ENCODE measurements around the gene TAAR2.

TAAR2 gene

GRCh38 chr6:132663661-132664060, 39.6 kb upstream of the TAAR2 start:
- no peak overlapping the region for H3K4me3 ChIP-seq (ENCODE audit: low read depth, low read length)
- TF ChIP-seq CTCF (IDR thresholded peaks at IDR 0.05; ENCODE audit: low read depth, low read length), result no peak

- H3K4me3 ChIP-seq (ENCODE audit: low read depth, low read length), result no peak overlapping the region
- TF ChIP-seq CTCF (IDR thresholded peaks at IDR 0.05; ENCODE audit: low read depth, low read length), result no peak
These were observed 37.8 kb upstream of the TAAR2 start for GRCh38 chr6:132661906-132662305.

GRCh38 chr6:132659082-132659481, 35.0 kb upstream of the TAAR2 start, which contains the start of gene TAAR1:
Gene TAAR1, minus strand, starts transcription at chr6:132659182. Its CDS starts 13,179 bp downstream, at chr6:132646003.
- no peak for TF ChIP-seq CTCF (IDR thresholded peaks at IDR 0.05; ENCODE audit: low read depth, low read length)
- no peak within 1 kb of the TSS for H3K4me3 ChIP-seq (ENCODE audit: low read depth, low read length)

GRCh38 chr6:132651062-132651461, 27.0 kb upstream of the TAAR2 start:
- TF ChIP-seq CTCF (IDR thresholded peaks at IDR 0.05; ENCODE audit: low read depth, low read length), result no peak
- H3K4me3 ChIP-seq (ENCODE audit: low read depth, low read length), result no peak overlapping the region

GRCh38 chr6:132650429-132650828, 26.4 kb upstream of the TAAR2 start:
- no peak for TF ChIP-seq CTCF (IDR thresholded peaks at IDR 0.05; ENCODE audit: low read depth, low read length)
- H3K4me3 ChIP-seq (ENCODE audit: low read depth, low read length), result no peak overlapping the region

- TF ChIP-seq CTCF (IDR thresholded peaks at IDR 0.05; ENCODE audit: low read depth, low read length), result no peak
- H3K4me3 ChIP-seq (ENCODE audit: low read depth, low read length), result no peak overlapping the region
These were observed 24.8 kb upstream of the TAAR2 start for GRCh38 chr6:132648828-132649227.

- no peak overlapping the region for H3K4me3 ChIP-seq (ENCODE audit: low read depth, low read length)
- no peak for TF ChIP-seq CTCF (IDR thresholded peaks at IDR 0.05; ENCODE audit: low read depth, low read length)
These were observed 24.3 kb upstream of the TAAR2 start for GRCh38 chr6:132648356-132648755.

Data from WI38 (cell line).